GM12878 (cell line): ENCODE data around the gene PRIM1.

Experiments used
- ESRRA ChIP-seq: IDR thresholded peaks from 2 replicates; pipeline ENCODE4 v1.6.1; 2012; ENCODE audit warnings: mild to moderate bottlenecking, low read length, improper control_type of control experiment
- MEF2B ChIP-seq: fragments of 450-650 bp; IDR thresholded peaks from 2 replicates; pipeline ENCODE4 v1.6.1; 2018; ENCODE audit warnings: mild to moderate bottlenecking, moderate library complexity; ENCODE audit not compliant: partially characterized antibody, poor library complexity, severe bottlenecking
- MXI1 ChIP-seq: fragments of 150-350 bp; IDR thresholded peaks from 2 replicates; pipeline ENCODE4 v1.6.1; 2011; ENCODE audit warnings: low read depth, mild to moderate bottlenecking, inconsistent platforms, low read length, improper control_type of control experiment
- POLR2A ChIP-seq: IDR thresholded peaks from 2 replicates; pipeline ENCODE4 v1.6.1; 2011; ENCODE audit warnings: low read depth, mild to moderate bottlenecking, low read length
- SPI1 ChIP-seq: IDR thresholded peaks from 2 replicates; pipeline ENCODE4 v1.6.1; 2011; ENCODE audit warnings: low read depth, mild to moderate bottlenecking, low read length, moderate library complexity, borderline replicate concordance; ENCODE audit not compliant: insufficient read depth
- SRF ChIP-seq, 2 experiments: IDR thresholded peaks; 2 replicates each; pipeline ENCODE4 v1.6.1; 2011; ENCODE audit warnings: low read depth in 2 of 2, low read length in 2 of 2, mild to moderate bottlenecking in 1 of 2, moderate library complexity in 1 of 2
- TCF12 ChIP-seq: IDR thresholded peaks from 2 replicates; pipeline ENCODE4 v1.6.1; 2011; ENCODE audit warnings: low read depth, mild to moderate bottlenecking, low read length
- ZNF207 ChIP-seq: fragments of 450-650 bp; IDR thresholded peaks from 2 replicates; pipeline ENCODE4 v1.6.1; 2014; ENCODE audit warnings: antibody characterized with exemption, mild to moderate bottlenecking, borderline replicate concordance
- TF ChIP-seq, protein P1 (sequence below): fragments of 450-650 bp; formaldehyde crosslinking; IDR thresholded peaks from 2 replicates; pipeline ENCODE4 v1.4.0; 2022; ENCODE audit warnings: mild to moderate bottlenecking, moderate library complexity
- TF ChIP-seq, protein P2 (sequence below), 3 experiments: IDR thresholded peaks in 2 of 3; conservative IDR thresholded peaks in 1 of 3; 2 replicates each; pipeline ENCODE4 v1.5.1; 2011; ENCODE audit warnings: low read depth in 3 of 3, low read length in 3 of 3, mild to moderate bottlenecking in 3 of 3, control low read depth in 2 of 3, moderate library complexity in 2 of 3, inconsistent platforms in 1 of 3, mixed read lengths in 1 of 3; ENCODE audit not compliant: control insufficient read depth in 2 of 3, insufficient read depth in 1 of 3; ENCODE audit errors: extremely low read depth in 1 of 3

DNA sequence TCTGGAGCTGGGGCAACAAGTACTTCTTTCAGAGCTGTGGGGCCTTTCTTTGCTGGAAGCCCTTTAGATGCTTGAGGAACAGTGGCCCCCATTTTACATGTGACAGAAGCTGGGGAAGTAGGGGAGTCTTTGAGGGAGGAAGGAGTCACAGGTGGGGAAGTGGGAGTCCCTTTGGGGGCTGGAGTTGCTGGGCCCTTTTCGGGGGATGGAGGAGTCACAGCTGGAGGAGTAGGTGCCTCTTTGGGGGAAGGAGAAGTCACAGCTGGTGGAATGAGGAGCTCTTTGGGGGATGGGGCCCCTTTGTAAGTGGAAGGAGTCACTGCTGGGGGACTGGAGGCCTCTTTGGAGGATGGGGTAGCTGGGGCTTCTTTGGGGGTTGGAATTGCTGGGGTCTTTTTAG, 35.7 kb downstream of the PRIM1 start:
- TF ChIP-seq, protein P1, sequence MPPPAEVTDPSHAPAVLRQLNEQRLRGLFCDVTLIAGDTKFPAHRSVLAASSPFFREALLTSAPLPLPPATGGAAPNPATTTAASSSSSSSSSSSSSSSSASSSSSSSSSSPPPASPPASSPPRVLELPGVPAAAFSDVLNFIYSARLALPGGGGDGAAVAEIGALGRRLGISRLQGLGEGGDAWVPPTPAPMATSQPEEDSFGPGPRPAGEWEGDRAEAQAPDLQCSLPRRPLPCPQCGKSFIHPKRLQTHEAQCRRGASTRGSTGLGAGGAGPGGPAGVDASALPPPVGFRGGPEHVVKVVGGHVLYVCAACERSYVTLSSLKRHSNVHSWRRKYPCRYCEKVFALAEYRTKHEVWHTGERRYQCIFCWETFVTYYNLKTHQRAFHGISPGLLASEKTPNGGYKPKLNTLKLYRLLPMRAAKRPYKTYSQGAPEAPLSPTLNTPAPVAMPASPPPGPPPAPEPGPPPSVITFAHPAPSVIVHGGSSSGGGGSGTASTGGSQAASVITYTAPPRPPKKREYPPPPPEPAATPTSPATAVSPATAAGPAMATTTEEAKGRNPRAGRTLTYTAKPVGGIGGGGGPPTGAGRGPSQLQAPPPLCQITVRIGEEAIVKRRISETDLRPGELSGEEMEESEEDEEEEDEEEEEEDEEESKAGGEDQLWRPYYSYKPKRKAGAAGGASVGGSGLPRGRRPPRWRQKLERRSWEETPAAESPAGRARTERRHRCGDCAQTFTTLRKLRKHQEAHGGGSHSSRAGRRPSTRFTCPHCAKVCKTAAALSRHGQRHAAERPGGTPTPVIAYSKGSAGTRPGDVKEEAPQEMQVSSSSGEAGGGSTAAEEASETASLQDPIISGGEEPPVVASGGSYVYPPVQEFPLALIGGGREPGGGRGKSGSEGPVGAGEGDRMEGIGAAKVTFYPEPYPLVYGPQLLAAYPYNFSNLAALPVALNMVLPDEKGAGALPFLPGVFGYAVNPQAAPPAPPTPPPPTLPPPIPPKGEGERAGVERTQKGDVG (CRISPR knock-in tag) = no peak
- TF ChIP-seq MXI1 (no peak), SRF (IDR thresholded peaks at IDR 0.05; ENCODE audit: low read depth in 2 of 2, low read length in 2 of 2) (no peak), ZNF207 (no peak), TCF12 (no peak), SPI1 (no peak), MEF2B (no peak), POLR2A (no peak), ESRRA (no peak)
- TF ChIP-seq, protein P2, sequence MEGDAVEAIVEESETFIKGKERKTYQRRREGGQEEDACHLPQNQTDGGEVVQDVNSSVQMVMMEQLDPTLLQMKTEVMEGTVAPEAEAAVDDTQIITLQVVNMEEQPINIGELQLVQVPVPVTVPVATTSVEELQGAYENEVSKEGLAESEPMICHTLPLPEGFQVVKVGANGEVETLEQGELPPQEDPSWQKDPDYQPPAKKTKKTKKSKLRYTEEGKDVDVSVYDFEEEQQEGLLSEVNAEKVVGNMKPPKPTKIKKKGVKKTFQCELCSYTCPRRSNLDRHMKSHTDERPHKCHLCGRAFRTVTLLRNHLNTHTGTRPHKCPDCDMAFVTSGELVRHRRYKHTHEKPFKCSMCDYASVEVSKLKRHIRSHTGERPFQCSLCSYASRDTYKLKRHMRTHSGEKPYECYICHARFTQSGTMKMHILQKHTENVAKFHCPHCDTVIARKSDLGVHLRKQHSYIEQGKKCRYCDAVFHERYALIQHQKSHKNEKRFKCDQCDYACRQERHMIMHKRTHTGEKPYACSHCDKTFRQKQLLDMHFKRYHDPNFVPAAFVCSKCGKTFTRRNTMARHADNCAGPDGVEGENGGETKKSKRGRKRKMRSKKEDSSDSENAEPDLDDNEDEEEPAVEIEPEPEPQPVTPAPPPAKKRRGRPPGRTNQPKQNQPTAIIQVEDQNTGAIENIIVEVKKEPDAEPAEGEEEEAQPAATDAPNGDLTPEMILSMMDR (IDR thresholded peaks at IDR 0.05 in 2 of 3, conservative IDR thresholded peaks at IDR 0.05 in 1 of 3; ENCODE audit: control insufficient read depth in 2 of 3, extremely low read depth in 1 of 3, insufficient read depth in 1 of 3, low read depth in 3 of 3, low read length in 3 of 3) = no peak
